Stimulated activated CD8-positive, alpha-beta memory T cell treated with anti-CD3 and anti-CD28 coated beads, Interleukin-12 subunit alpha, Interleukin-12 subunit beta, amount 100 ng/mL, for 1 hour (primary cell): ENCODE measurements around the gene PNP.

Experiments used
- DNase-seq: peaks from one replicate; pipeline ENCODE4 v3.0.0-alpha.2; 2020; ENCODE audit warnings: low read depth

Gene PNP

GRCh38 chr14:20455355-20456300, 13.6 kb upstream of the PNP start:
- peak; percentile 8 for DNase-seq

- DNase-seq, result no peak
Observed at GRCh38 chr14:20456971-20457370, 12.2 kb upstream of the PNP start.

- DNase-seq, result no peak
Observed at GRCh38 chr14:20458031-20458789, 11.0 kb upstream of the PNP start.

GRCh38 chr14:20460458-20461224, 8.6 kb upstream of the PNP start:
- peak; percentile 18 for DNase-seq

- DNase-seq, result peak; percentile 97
Observed at GRCh38 chr14:20461225-20462141, 7.7 kb upstream of the PNP start, which contains the start of gene PIP4P1. TSS of gene PIP4P1 (minus strand) at chr14:20461434. CDS start at chr14:20461325, 109 bp downstream.

GRCh38 chr14:20468764-20469241, 403 bp upstream of the PNP start:
- DNase-seq, result no peak

GRCh38 chr14:20469890-20470602, 840 bp downstream of the PNP start:
- DNase-seq, result peak; percentile 33

- no peak for DNase-seq
Observed at GRCh38 chr14:20470603-20470901, 1.3 kb downstream of the PNP start.

GRCh38 chr14:20472536-20473169, 3.4 kb downstream of the PNP start:
- no peak for DNase-seq

- no peak for DNase-seq
Observed at GRCh38 chr14:20476776-20477175, 7.6 kb downstream of the PNP start.

- peak; percentile 9 for DNase-seq
Observed at GRCh38 chr14:20477211-20477876, 8.1 kb downstream of the PNP start.

- DNase-seq, result no peak
Observed at GRCh38 chr14:20478894-20479293, 9.7 kb downstream of the PNP start.

GRCh38 chr14:20482382-20482781, 13.2 kb downstream of the PNP start:
- DNase-seq, result no peak

GRCh38 chr14:20485900-20486299, 16.7 kb downstream of the PNP start:
- no peak for DNase-seq

- DNase-seq, result no peak
Observed at GRCh38 chr14:20486684-20487395, 17.6 kb downstream of the PNP start.

- no peak for DNase-seq
Observed at GRCh38 chr14:20487396-20487725, 18.2 kb downstream of the PNP start.

- no peak for DNase-seq
Observed at GRCh38 chr14:20489093-20489994, 20.1 kb downstream of the PNP start.

- DNase-seq, result no peak
Observed at GRCh38 chr14:20490563-20490962, 21.4 kb downstream of the PNP start.
